ENCODE results near the gene CADM1. TPM values are rescaled to one million over a fixed set of nuclear protein-coding genes. Genes with fewer than 3 reads are reported as not detected.

The CADM1 gene
- total and polyA plus RNA-seq, 4 donors: 31.7 to 243 (median 77.9) TPM

GRCh38 chr11:115221461-115222069 lies 282.6 kb downstream of the CADM1 start:
- no peak overlapping the region for H3K27ac ChIP-seq (ENCODE audit: low read depth in 1 of 2, low read length in 1 of 2)
- DNase-seq: no peak
- no peak for ATAC-seq (ENCODE audit: insufficient read depth, low FRiP score)
- no peaks in the 10 kb centered on the region for H3K27me3 ChIP-seq (ENCODE audit: control insufficient read depth in 3 of 3, insufficient read depth in 3 of 3, low read length in 2 of 3)
- WGBS, 2 donors: 85 to 93% methylated on average over 2 of the region's 2 CpGs
- H3K4me3 ChIP-seq: no peak overlapping the region
- no peak overlapping the region for H3K9ac ChIP-seq (ENCODE audit: insufficient read depth in 1 of 2, low read length in 2 of 2)
- no peaks in the 10 kb centered on the region for H3K9me3 ChIP-seq (ENCODE audit: control insufficient read depth in 4 of 4, insufficient read depth in 3 of 4, low read length in 3 of 4)
- TF ChIP-seq, protein P1, sequence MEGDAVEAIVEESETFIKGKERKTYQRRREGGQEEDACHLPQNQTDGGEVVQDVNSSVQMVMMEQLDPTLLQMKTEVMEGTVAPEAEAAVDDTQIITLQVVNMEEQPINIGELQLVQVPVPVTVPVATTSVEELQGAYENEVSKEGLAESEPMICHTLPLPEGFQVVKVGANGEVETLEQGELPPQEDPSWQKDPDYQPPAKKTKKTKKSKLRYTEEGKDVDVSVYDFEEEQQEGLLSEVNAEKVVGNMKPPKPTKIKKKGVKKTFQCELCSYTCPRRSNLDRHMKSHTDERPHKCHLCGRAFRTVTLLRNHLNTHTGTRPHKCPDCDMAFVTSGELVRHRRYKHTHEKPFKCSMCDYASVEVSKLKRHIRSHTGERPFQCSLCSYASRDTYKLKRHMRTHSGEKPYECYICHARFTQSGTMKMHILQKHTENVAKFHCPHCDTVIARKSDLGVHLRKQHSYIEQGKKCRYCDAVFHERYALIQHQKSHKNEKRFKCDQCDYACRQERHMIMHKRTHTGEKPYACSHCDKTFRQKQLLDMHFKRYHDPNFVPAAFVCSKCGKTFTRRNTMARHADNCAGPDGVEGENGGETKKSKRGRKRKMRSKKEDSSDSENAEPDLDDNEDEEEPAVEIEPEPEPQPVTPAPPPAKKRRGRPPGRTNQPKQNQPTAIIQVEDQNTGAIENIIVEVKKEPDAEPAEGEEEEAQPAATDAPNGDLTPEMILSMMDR (IDR thresholded peaks at IDR 0.05; ENCODE audit: control extremely low read depth, extremely low read depth): no peak
- peaks cover 0 to 3% (median 0%) of the 10 kb centered on the region in 4 donors for H3K36me3 ChIP-seq (ENCODE audit: control insufficient read depth in 4 of 4, insufficient read depth in 4 of 4, low read length in 4 of 4)
- peaks cover 0 to 26% (median 2%) of the 10 kb centered on the region in 5 donors for H3K4me1 ChIP-seq (ENCODE audit: control insufficient read depth in 5 of 5, insufficient read depth in 5 of 5, low read length in 5 of 5)

DNA sequence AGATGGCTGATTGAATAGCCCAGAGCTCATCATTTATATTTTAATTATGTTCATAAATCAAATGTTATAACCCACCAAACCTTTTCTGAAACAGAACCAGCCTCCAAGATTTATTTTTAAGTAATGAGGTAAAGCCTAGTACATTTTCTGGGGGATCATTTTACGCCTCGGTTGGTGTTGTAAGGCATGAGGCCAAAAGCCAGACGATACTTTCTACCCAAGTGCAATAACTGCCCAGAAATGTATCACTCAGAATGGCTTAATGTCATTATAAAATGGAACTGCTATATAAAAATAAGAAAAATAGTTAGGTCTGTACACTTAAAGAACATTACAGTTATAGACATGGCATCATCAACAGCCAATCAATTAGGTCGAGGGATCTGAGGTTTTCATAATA lies 283.3 kb downstream of the CADM1 start:
- peaks cover 0 to 3% (median 0%) of the 10 kb centered on the region in 4 donors for H3K36me3 ChIP-seq (ENCODE audit: control insufficient read depth in 4 of 4, insufficient read depth in 4 of 4, low read length in 4 of 4)
- H3K4me1 ChIP-seq (ENCODE audit: control insufficient read depth in 5 of 5, insufficient read depth in 5 of 5, low read length in 5 of 5): peaks cover 0 to 26% (median 2%) of the 10 kb centered on the region in 5 donors
- H3K27ac ChIP-seq (ENCODE audit: low read depth in 1 of 2, low read length in 1 of 2): no peak overlapping the region
- no peaks in the 10 kb centered on the region for H3K9me3 ChIP-seq (ENCODE audit: control insufficient read depth in 4 of 4, insufficient read depth in 3 of 4, low read length in 3 of 4)
- ATAC-seq (ENCODE audit: insufficient read depth, low FRiP score) (no peak), DNase-seq (no peak)
- WGBS, 2 donors: 89 to 92% methylated on average over 4 of the region's 4 CpGs
- no peak overlapping the region for H3K9ac ChIP-seq (ENCODE audit: insufficient read depth in 1 of 2, low read length in 2 of 2)
- H3K4me3 ChIP-seq: no peak overlapping the region
- TF ChIP-seq, protein P1 (IDR thresholded peaks at IDR 0.05; ENCODE audit: control extremely low read depth, extremely low read depth): no peak
- H3K27me3 ChIP-seq (ENCODE audit: control insufficient read depth in 3 of 3, insufficient read depth in 3 of 3, low read length in 2 of 3): no peaks in the 10 kb centered on the region

DNA sequence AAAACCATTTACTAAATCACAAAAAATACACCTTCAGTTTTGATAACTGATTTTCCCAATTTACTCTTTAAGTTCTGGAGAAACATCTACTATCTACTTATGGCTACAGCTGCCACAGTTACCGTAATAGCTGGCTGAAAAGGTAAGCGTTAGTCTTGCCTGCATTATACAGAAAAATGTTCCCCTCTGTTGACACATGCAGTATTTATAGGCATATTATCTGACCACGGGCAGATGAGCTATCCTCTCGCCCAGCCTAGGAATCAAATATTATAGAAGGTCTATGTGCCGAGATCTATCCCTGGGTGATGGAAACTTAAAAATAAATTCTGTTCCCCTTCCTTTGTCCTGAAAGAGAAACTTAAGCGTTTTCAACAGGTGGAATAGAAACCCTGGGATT lies 283.8 kb downstream of the CADM1 start:
- Histone ChIP-seq H3K9ac (ENCODE audit: insufficient read depth in 1 of 2, low read length in 2 of 2) (no peak overlapping the region), H3K4me1 (ENCODE audit: control insufficient read depth in 5 of 5, insufficient read depth in 5 of 5, low read length in 5 of 5) (peaks cover 0 to 26% (median 2%) of the 10 kb centered on the region in 5 donors), H3K4me3 (no peak overlapping the region), H3K27me3 (ENCODE audit: control insufficient read depth in 3 of 3, insufficient read depth in 3 of 3, low read length in 2 of 3) (no peaks in the 10 kb centered on the region), H3K36me3 (ENCODE audit: control insufficient read depth in 4 of 4, insufficient read depth in 4 of 4, low read length in 4 of 4) (peaks cover 0 to 3% (median 0%) of the 10 kb centered on the region in 4 donors), H3K27ac (ENCODE audit: low read depth in 1 of 2, low read length in 1 of 2) (no peak overlapping the region), H3K9me3 (ENCODE audit: control insufficient read depth in 4 of 4, insufficient read depth in 3 of 4, low read length in 3 of 4) (no peaks in the 10 kb centered on the region)
- DNase-seq (no peak), ATAC-seq (ENCODE audit: insufficient read depth, low FRiP score) (no peak)
- TF ChIP-seq, protein P1 (IDR thresholded peaks at IDR 0.05; ENCODE audit: control extremely low read depth, extremely low read depth): no peak
- 80 to 86% methylated on average over 6 of the region's 6 CpGs for WGBS, 2 donors
